Neural cell (in vitro differentiated cells): ENCODE results near the gene DDX1. TPM values are rescaled to one million over a fixed set of nuclear protein-coding genes. Genes with fewer than 3 reads are reported as not detected.

Experiments used
- H2AFZ ChIP-seq: fragments of 200-600, 300-800 bp; sonication (generic), shearing (Covaris generic); 2 replicates; pipeline ENCODE4 v1.6.0; 2014; ENCODE audit warnings: low read depth, mild to moderate bottlenecking, antibody characterized with exemption, low read length, moderate library complexity
- H3F3A ChIP-seq: fragments of 200-600 bp; shearing (Covaris generic); 2 replicates; pipeline ENCODE4 v1.6.1; 2016; ENCODE audit warnings: mild to moderate bottlenecking, moderate library complexity, mixed read lengths, antibody characterized with exemption, low read length; ENCODE audit not compliant: insufficient read depth, poor library complexity, severe bottlenecking
- H3K27ac ChIP-seq: fragments of 200-600, 300-800 bp; sonication (generic), shearing (Covaris generic); 2 replicates; pipeline ENCODE4 v1.5.1; 2014; ENCODE audit warnings: mild to moderate bottlenecking, low read length, moderate library complexity
- H3K27me3 ChIP-seq: fragments of 300-800, 200-600 bp; sonication (generic), shearing (Covaris generic); 2 replicates; pipeline ENCODE4 v1.6.0; 2014; ENCODE audit warnings: mild to moderate bottlenecking, low read depth, low read length, moderate library complexity; ENCODE audit not compliant: insufficient read depth
- H3K36me3 ChIP-seq: fragments of 300-800, 200-600 bp; sonication (generic), shearing (Covaris generic); 2 replicates; pipeline ENCODE4 v1.5.1; 2014; ENCODE audit warnings: mild to moderate bottlenecking, antibody characterized with exemption, low read length, moderate library complexity; ENCODE audit not compliant: insufficient read depth
- H3K4me2 ChIP-seq: fragments of 300-800, 200-600 bp; sonication (generic), shearing (Covaris generic); 2 replicates; pipeline ENCODE4 v1.6.0; 2014; ENCODE audit warnings: mild to moderate bottlenecking, low read length
- H3K4me3 ChIP-seq: fragments of 300-800, 200-600 bp; sonication (generic), shearing (Covaris generic); 2 replicates; pipeline ENCODE4 v1.5.1; 2014; ENCODE audit warnings: mild to moderate bottlenecking, low read length, moderate library complexity
- H3K79me2 ChIP-seq: fragments of 200-600 bp; shearing (Covaris generic); replicated peaks from 2 replicates; pipeline ENCODE4 v1.6.0; 2014; ENCODE audit warnings: mild to moderate bottlenecking, low read length, moderate library complexity; ENCODE audit not compliant: insufficient read depth
- H3K9ac ChIP-seq: fragments of 300-800, 200-600 bp; sonication (generic), shearing (Covaris generic); 2 replicates; pipeline ENCODE4 v1.6.1; 2016; ENCODE audit warnings: mild to moderate bottlenecking, low read length, mixed read lengths
- H3K9me2 ChIP-seq: fragments of 200-600 bp; shearing (Covaris generic); 2 replicates; pipeline ENCODE4 v1.6.1; 2016; ENCODE audit warnings: mild to moderate bottlenecking, low read length, mixed read lengths; ENCODE audit not compliant: insufficient read depth
- H3K9me3 ChIP-seq: fragments of 200-600, 300-800 bp; sonication (generic), shearing (Covaris generic); 2 replicates; pipeline ENCODE4 v1.6.1; 2016; ENCODE audit warnings: mild to moderate bottlenecking, mixed run types, low read length, moderate library complexity, mixed read lengths
- H4K20me1 ChIP-seq: fragments of 200-600 bp; shearing (Covaris generic); 2 replicates; pipeline ENCODE4 v1.6.1; 2016; ENCODE audit warnings: mild to moderate bottlenecking, mixed run types; ENCODE audit not compliant: insufficient read depth
- EP300 ChIP-seq: fragments of 450-650 bp; conservative IDR thresholded peaks from 2 replicates; pipeline ENCODE4 v1.6.1; 2014; ENCODE audit warnings: antibody characterized with exemption, mild to moderate bottlenecking, moderate library complexity; ENCODE audit not compliant: poor library complexity, severe bottlenecking
- EZH2 ChIP-seq: fragments of 200-600, 300-800 bp; shearing (Covaris generic), sonication (generic); IDR thresholded peaks from 2 replicates; pipeline ENCODE4 v1.6.1; 2014; ENCODE audit warnings: antibody characterized with exemption, low read length, borderline replicate concordance, mild to moderate bottlenecking; ENCODE audit not compliant: insufficient read depth, poor library complexity, severe bottlenecking
- MXI1 ChIP-seq: fragments of 450-650 bp; conservative IDR thresholded peaks from 2 replicates; pipeline ENCODE4 v1.6.1; 2014; ENCODE audit warnings: antibody characterized with exemption, mild to moderate bottlenecking; ENCODE audit not compliant: poor library complexity, severe bottlenecking
- POLR2AphosphoS5 ChIP-seq: IDR thresholded peaks from 2 replicates; pipeline ENCODE4 v1.6.1; 2012
- RAD21 ChIP-seq: fragments of 450-650 bp; conservative IDR thresholded peaks from 2 replicates; pipeline ENCODE4 v1.6.1; 2014; ENCODE audit warnings: antibody characterized with exemption, mild to moderate bottlenecking, moderate library complexity
- REST ChIP-seq: IDR thresholded peaks from 2 replicates; pipeline ENCODE4 v1.6.1; 2012; ENCODE audit warnings: borderline replicate concordance
- SMC3 ChIP-seq: fragments of 450-650 bp; conservative IDR thresholded peaks from 2 replicates; pipeline ENCODE4 v1.6.1; 2014; ENCODE audit warnings: antibody characterized with exemption, mild to moderate bottlenecking, moderate library complexity; ENCODE audit not compliant: poor library complexity
- TAF1 ChIP-seq: IDR thresholded peaks from 2 replicates; pipeline ENCODE4 v1.6.1; 2012; ENCODE audit warnings: low read depth
- polyA plus RNA-seq: library from polyadenylated mRNA; depleted of rRNA; stranded (reverse); fragments of >200 nt; gene quantifications from 2 replicates; pipeline ENCODE4 v1.2.3, GENCODE V29; 2014
- TF ChIP-seq, protein P1 (sequence below): fragments of 450-650 bp; IDR thresholded peaks from 2 replicates; pipeline ENCODE4 v1.5.1; 2014; ENCODE audit warnings: antibody characterized with exemption, mild to moderate bottlenecking, moderate library complexity; ENCODE audit not compliant: poor library complexity, severe bottlenecking

The DDX1 gene
- polyA plus RNA-seq, 1 donor from 2014 or later, result 159 TPM

GRCh38 chr2:15606481-15607441 lies 15.1 kb downstream of the DDX1 start:
- Histone ChIP-seq H2AFZ (no peak overlapping the region), H3K36me3 (peaks cover 21% of the 10 kb centered on the region), H3K9ac (no peak overlapping the region), H3K4me3 (no peak overlapping the region), H3K79me2 (no peaks in the 10 kb centered on the region), H3K4me2 (no peak overlapping the region), H3K9me3 (no peaks in the 10 kb centered on the region), H3F3A (no peaks in the 10 kb centered on the region), H3K27ac (no peak overlapping the region), H3K27me3 (no peaks in the 10 kb centered on the region), H3K9me2 (no peaks in the 10 kb centered on the region), H4K20me1 (no peaks in the 10 kb centered on the region)
- TF ChIP-seq, protein P1, sequence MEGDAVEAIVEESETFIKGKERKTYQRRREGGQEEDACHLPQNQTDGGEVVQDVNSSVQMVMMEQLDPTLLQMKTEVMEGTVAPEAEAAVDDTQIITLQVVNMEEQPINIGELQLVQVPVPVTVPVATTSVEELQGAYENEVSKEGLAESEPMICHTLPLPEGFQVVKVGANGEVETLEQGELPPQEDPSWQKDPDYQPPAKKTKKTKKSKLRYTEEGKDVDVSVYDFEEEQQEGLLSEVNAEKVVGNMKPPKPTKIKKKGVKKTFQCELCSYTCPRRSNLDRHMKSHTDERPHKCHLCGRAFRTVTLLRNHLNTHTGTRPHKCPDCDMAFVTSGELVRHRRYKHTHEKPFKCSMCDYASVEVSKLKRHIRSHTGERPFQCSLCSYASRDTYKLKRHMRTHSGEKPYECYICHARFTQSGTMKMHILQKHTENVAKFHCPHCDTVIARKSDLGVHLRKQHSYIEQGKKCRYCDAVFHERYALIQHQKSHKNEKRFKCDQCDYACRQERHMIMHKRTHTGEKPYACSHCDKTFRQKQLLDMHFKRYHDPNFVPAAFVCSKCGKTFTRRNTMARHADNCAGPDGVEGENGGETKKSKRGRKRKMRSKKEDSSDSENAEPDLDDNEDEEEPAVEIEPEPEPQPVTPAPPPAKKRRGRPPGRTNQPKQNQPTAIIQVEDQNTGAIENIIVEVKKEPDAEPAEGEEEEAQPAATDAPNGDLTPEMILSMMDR, result no peak
- TF ChIP-seq MXI1, result no peak
- TF ChIP-seq REST, result no peak
- no peak for TF ChIP-seq EZH2

- no peak overlapping the region for H3K4me3 ChIP-seq
- H3K27me3 ChIP-seq, result no peaks in the 10 kb centered on the region
- no peak overlapping the region for H2AFZ ChIP-seq
- TF ChIP-seq SMC3 (no peak), MXI1 (no peak), POLR2AphosphoS5 (no peak), TAF1 (no peak), REST (no peak), RAD21 (no peak), EP300 (no peak), EZH2 (no peak)
- TF ChIP-seq, protein P1, result no peak
- no peak overlapping the region for H3K9ac ChIP-seq
- no peaks in the 10 kb centered on the region for H3K9me3 ChIP-seq
- H3K36me3 ChIP-seq, result peaks cover 14% of the 10 kb centered on the region
- H3F3A ChIP-seq, result no peaks in the 10 kb centered on the region
- no peaks in the 10 kb centered on the region for H3K79me2 ChIP-seq
- no peaks in the 10 kb centered on the region for H3K9me2 ChIP-seq
- no peak overlapping the region for H3K27ac ChIP-seq
- H4K20me1 ChIP-seq, result no peaks in the 10 kb centered on the region
- no peak overlapping the region for H3K4me2 ChIP-seq
Measured at GRCh38 chr2:15607709-15608391, 16.2 kb downstream of the DDX1 start.
